GM12878 (cell line): Measurements from ENCODE around the gene ARHGEF17. TPM values are rescaled to one million over a fixed set of nuclear protein-coding genes. Genes with fewer than 3 reads are reported as not detected.
A peak's percentile ranks its signal among the peaks of the same experiment; 100 is the strongest.

Experiments used
- ATF7 ChIP-seq: fragments of 450-650 bp; IDR thresholded peaks from 2 replicates; pipeline ENCODE4 v1.6.1; 2016; ENCODE audit warnings: low read depth, mild to moderate bottlenecking
- FOS ChIP-seq: IDR thresholded peaks from 3 replicates; pipeline ENCODE4 v1.6.1; 2011; ENCODE audit warnings: borderline replicate concordance; ENCODE audit not compliant: insufficient read length; ENCODE audit errors: extremely low read depth
- KAT2A ChIP-seq: conservative IDR thresholded peaks from 2 replicates; pipeline ENCODE4 v1.6.1; 2011; ENCODE audit warnings: low read depth, low read length; ENCODE audit not compliant: control insufficient read depth
- NKRF ChIP-seq: fragments of 450-650 bp; conservative IDR thresholded peaks from 2 replicates; pipeline ENCODE4 v1.6.1; 2017; ENCODE audit warnings: mild to moderate bottlenecking, moderate library complexity
- POLR2A ChIP-seq: IDR thresholded peaks from 2 replicates; pipeline ENCODE4 v1.6.1; 2011; ENCODE audit warnings: low read depth, mild to moderate bottlenecking, low read length
- RELA ChIP-seq: fragments of 450-650 bp; IDR thresholded peaks from 2 replicates; pipeline ENCODE4 v1.8.0; 2014; ENCODE audit warnings: borderline replicate concordance; ENCODE audit not compliant: partially characterized antibody
- REST ChIP-seq: IDR thresholded peaks from 2 replicates; pipeline ENCODE4 v1.6.1; 2012; ENCODE audit warnings: mild to moderate bottlenecking, low read depth, low read length
- SMC3 ChIP-seq: IDR thresholded peaks from 2 replicates; pipeline ENCODE4 v1.6.1; 2011; ENCODE audit warnings: low read length, improper control_type of control experiment, borderline replicate concordance
- SREBF2 ChIP-seq: IDR thresholded peaks from 2 replicates; pipeline ENCODE4 v1.6.1; 2012; ENCODE audit warnings: mild to moderate bottlenecking, low read length
- SRF ChIP-seq, 2 experiments: IDR thresholded peaks; 2 replicates each; pipeline ENCODE4 v1.6.1; 2011; ENCODE audit warnings: low read depth in 2 of 2, low read length in 2 of 2, mild to moderate bottlenecking in 1 of 2, moderate library complexity in 1 of 2
- USF1 ChIP-seq: IDR thresholded peaks from 2 replicates; pipeline ENCODE4 v1.6.1; 2011; ENCODE audit warnings: borderline replicate concordance, low read depth, mild to moderate bottlenecking, moderate library complexity, mixed read lengths, low read length; ENCODE audit not compliant: insufficient read depth; ENCODE audit errors: extremely low read length
- USF2 ChIP-seq: IDR thresholded peaks from 2 replicates; pipeline ENCODE4 v1.6.1; 2011; ENCODE audit warnings: low read depth, low read length, improper control_type of control experiment, borderline replicate concordance
- polyA plus RNA-seq, 11 experiments: library from polyadenylated mRNA; depleted of rRNA in 4 of 11; unstranded in 6 of 11; stranded (reverse) in 5 of 11; fragments of >200 nt; fragmentation: Nextera tagmentation in 4 of 11; fragmentation: Illumina TruSeq in 1 of 11; extraction: Ambion mirVana in 4 of 11; extraction: Trizol in 1 of 11; gene quantifications; 1 replicate in 1 of 11; 2 replicates in 10 of 11; pipeline versions ENCODE4 v1.2.1 to v1.2.3, GENCODE V29; 2011 to 2016; ENCODE audit warnings: inconsistent platforms in 2 of 11, missing spikeins in 2 of 11, low read depth in 1 of 11
- total RNA-seq, 4 experiments: library from RNA; depleted of rRNA in 3 of 4; stranded (reverse); fragments of >200 nt in 3 of 4; fragmentation: Illumina TruSeq in 1 of 4; extraction: Trizol in 1 of 4; gene quantifications; 2 replicates each; pipeline versions ENCODE4 v1.2.1 to v1.2.3, GENCODE V29; 2013 to 2021

Gene ARHGEF17
- total and polyA plus RNA-seq, 10 of the 15 experiments (the other 5 are each of a cell fraction or from before 2014, with no cell fraction given) = 0.15 to 11.0 (median 1.7) TPM

GRCh38 chr11:73325036-73325981, 17.2 kb downstream of the ARHGEF17 start (continued):
- TF ChIP-seq REST = no peak
- no peak for TF ChIP-seq FOS
- no peak for TF ChIP-seq NKRF
- TF ChIP-seq POLR2A = peak; percentile 70
- TF ChIP-seq SRF (IDR thresholded peaks at IDR 0.05; ENCODE audit: low read depth in 2 of 2, low read length in 2 of 2) = peak in 1 of 2 experiments; percentile 97; a peak in 2 of 4 replicates
- no peak for TF ChIP-seq KAT2A
- TF ChIP-seq USF1 = no peak
- no peak for TF ChIP-seq RELA
- TF ChIP-seq SREBF2 = no peak
- TF ChIP-seq SMC3 = peak; percentile 11; the same call in 1 of the 2 replicates
- no peak for TF ChIP-seq ATF7
- no peak for TF ChIP-seq USF2
